GM12873 (cell line): Measurements from ENCODE around the gene NRDC.

Source experiments
- TF ChIP-seq, protein P1 (sequence below): IDR thresholded peaks from 2 replicates; pipeline ENCODE4 v1.5.1; 2012; ENCODE audit warnings: low read depth, mild to moderate bottlenecking, moderate library complexity, low read length, control low read depth; ENCODE audit not compliant: insufficient read depth; ENCODE audit errors: missing control alignments

Gene NRDC

DNA sequence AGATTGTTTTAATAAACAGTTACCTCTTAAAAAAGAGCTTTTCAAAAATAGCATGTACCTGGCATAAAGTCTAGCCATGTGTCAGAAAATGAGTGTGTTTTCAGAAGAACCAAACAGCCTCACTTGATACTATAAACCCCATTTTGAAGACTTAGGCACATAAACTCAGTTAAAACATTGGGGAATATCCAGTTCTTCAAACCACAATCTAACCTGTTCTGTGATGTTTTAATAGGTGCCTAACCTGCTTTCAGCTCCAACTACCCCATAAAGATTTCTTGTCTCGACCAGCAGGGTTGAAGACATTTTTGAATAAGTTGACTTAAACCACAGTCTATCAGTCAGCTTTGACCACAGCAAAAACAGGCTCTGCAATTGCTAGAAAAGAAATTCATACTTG is 41.3 kb downstream of the NRDC start:
- TF ChIP-seq, protein P1, sequence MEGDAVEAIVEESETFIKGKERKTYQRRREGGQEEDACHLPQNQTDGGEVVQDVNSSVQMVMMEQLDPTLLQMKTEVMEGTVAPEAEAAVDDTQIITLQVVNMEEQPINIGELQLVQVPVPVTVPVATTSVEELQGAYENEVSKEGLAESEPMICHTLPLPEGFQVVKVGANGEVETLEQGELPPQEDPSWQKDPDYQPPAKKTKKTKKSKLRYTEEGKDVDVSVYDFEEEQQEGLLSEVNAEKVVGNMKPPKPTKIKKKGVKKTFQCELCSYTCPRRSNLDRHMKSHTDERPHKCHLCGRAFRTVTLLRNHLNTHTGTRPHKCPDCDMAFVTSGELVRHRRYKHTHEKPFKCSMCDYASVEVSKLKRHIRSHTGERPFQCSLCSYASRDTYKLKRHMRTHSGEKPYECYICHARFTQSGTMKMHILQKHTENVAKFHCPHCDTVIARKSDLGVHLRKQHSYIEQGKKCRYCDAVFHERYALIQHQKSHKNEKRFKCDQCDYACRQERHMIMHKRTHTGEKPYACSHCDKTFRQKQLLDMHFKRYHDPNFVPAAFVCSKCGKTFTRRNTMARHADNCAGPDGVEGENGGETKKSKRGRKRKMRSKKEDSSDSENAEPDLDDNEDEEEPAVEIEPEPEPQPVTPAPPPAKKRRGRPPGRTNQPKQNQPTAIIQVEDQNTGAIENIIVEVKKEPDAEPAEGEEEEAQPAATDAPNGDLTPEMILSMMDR: no peak

DNA sequence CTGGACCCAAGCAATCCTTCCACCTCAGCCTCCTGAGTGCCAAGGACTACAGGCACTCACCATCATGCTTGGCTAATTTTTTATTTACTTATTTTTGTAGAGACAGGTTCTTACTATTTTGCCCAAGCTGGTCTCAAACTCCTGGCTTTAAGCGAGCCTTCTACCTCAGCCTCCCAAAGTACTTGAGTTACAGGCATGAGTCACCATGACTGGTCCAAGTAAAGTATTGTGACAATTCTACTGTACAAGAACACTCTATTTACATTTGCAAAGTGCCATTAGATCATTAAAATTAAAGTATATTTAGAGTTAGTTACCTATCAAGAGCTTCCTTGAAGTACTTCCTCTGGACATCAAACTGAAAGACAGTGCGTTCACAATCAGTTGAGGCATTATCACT is 44.8 kb downstream of the NRDC start:
- TF ChIP-seq, protein P1: no peak

DNA sequence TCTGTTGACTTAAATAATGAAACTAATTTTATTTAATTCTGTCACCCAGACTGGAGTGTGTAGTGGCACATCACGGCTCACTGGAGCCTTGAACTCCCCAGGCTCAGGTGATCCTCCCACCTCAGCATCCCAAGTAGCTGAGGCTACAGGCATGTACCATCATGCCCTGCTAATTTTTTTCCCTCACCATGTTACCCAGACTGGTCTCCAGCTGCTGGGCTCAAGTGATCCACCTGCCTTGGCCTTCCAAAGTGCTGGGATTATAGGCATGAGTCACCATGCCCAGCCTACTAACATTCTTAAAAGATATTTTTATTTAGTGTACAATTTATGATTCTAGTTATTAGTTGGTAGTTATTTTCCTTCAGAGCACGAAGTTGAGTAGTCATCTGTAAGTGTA is 49.5 kb downstream of the NRDC start:
- TF ChIP-seq, protein P1: no peak

DNA sequence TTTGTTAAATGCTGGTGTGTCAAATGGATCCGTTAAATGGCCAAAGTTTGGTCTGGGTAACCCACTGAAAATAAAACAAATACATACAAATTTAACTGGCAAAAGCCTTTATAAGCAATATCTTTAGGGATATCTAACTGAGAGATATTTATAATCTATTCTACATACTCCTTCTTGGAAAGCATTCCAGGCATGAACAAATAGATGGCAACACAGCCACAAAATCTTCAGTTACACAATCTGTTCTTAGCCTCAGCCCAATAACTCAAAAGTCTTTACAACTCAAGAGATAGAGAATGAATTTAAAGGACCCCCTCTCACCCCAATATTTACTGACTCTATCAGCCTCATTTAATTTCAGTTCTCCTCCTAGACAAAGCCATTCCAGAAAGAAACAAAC is 58.7 kb downstream of the NRDC start:
- TF ChIP-seq, protein P1: no peak

DNA sequence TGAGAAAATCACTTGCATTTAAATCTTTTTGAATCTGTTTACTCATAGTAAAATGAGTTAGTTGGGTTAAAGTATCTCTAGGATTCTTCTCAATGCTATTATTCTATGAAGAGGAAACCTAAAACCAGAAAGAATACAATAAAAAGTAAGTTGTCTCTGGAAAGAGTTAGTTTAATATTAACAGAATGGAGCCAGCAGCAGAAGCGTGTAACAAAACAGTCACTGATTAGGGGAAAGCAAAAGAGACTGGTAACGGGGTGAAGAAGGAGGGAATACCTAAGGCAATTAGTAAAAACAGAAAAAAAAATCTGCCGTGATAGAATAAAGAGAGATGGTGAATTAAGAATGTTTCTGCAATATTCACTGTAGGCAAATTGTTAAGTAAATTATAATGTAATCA is 60.0 kb downstream of the NRDC start:
- TF ChIP-seq, protein P1: no peak

DNA sequence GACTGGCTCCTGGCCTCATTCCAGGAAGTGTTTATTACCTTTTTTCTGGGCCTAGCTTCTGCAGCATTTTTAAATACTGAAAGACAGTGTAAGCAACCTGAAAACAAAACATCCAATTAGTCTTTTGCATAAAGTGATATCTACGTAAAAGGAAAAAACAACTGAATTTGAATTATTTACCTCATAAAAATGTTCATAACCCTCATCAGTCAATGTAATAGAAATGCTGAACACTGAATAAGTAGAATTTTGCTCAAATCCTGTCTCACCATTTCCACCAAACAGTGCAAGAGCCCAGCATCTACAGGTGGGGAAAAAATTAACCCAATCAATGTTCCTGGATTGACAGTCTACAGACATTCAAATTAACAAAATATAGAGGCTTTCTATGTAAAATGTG is 64.0 kb downstream of the NRDC start:
- TF ChIP-seq, protein P1: no peak

DNA sequence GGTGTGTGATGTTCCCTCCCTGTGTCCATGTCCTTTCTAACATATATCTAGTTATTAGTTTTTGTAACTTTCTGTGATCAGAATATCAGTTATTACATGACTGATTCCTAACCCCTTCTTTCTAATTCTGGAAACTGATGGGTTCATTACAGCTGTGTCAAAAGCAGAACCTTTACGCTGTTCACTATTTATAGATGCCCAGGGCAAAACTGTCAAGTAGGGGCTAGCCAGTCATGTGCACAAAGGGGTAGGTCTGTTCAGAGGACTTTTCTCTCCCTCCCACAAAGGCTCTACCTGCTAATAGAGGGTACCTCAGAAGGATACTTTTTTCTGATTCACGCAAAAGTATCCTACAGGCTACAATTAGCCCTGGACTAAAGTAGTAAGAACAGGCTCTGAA is 79.2 kb downstream of the NRDC start:
- TF ChIP-seq, protein P1: no peak
